NCI-H748 treated with DMSO at 0.1 percent for 48 hours (cell line): ENCODE measurements around the gene SNRPE.

Experiments used
- DNase-seq: peaks from one replicate; lab custom pipeline; 2025; lab: John Stamatoyannopoulos, UW

The SNRPE gene

GRCh38 chr1:203880606-203881005 lies 19.2 kb downstream of the SNRPE start:
- DNase-seq: no peak

- DNase-seq: no peak
Measured at GRCh38 chr1:203888807-203889251, 27.4 kb downstream of the SNRPE start.

- no peak for DNase-seq
Measured at GRCh38 chr1:203891950-203892349, 30.6 kb downstream of the SNRPE start.

GRCh38 chr1:203898458-203899352 lies 37.3 kb downstream of the SNRPE start:
- DNase-seq: no peak

GRCh38 chr1:203899353-203899716 lies 37.9 kb downstream of the SNRPE start:
- DNase-seq: no peak

- no peak for DNase-seq
Measured at GRCh38 chr1:203899869-203900714, 38.7 kb downstream of the SNRPE start.

GRCh38 chr1:203901581-203901980 lies 40.2 kb downstream of the SNRPE start:
- no peak for DNase-seq

GRCh38 chr1:203905275-203905674 lies 43.9 kb downstream of the SNRPE start:
- no peak for DNase-seq

GRCh38 chr1:203906932-203907331 lies 45.5 kb downstream of the SNRPE start:
- DNase-seq: no peak

- no peak for DNase-seq
Measured at GRCh38 chr1:203907901-203908300, 46.5 kb downstream of the SNRPE start.

GRCh38 chr1:203911806-203912205 lies 50.4 kb downstream of the SNRPE start:
- DNase-seq: no peak

GRCh38 chr1:203913073-203913521 lies 51.7 kb downstream of the SNRPE start:
- DNase-seq: no peak

- DNase-seq: no peak
Measured at GRCh38 chr1:203914292-203914691, 52.9 kb downstream of the SNRPE start.

- DNase-seq: no peak
Measured at GRCh38 chr1:203915811-203916210, 54.4 kb downstream of the SNRPE start.

- no peak for DNase-seq
Measured at GRCh38 chr1:203916756-203917155, 55.4 kb downstream of the SNRPE start.
